Mesendoderm (in vitro differentiated cells): ENCODE measurements around the gene GNB1L.

Source experiments
- DNase-seq: peaks from one replicate; pipeline ENCODE4 v3.0.0; 2013
- H2AK5ac ChIP-seq: 2 replicates; pipeline ENCODE4 v1.6.1; 2013; ENCODE audit warnings: low read length, inconsistent platforms
- H2BK120ac ChIP-seq: 2 replicates; pipeline ENCODE4 v1.6.1; 2013; ENCODE audit warnings: low read depth, mild to moderate bottlenecking, low read length, moderate library complexity, mixed read lengths
- H2BK15ac ChIP-seq: replicated peaks from 2 replicates; pipeline ENCODE4 v1.6.1; 2013; ENCODE audit warnings: low read depth, mild to moderate bottlenecking, moderate library complexity
- H2BK5ac ChIP-seq: 2 replicates; pipeline ENCODE4 v1.6.1; 2013; ENCODE audit warnings: low read length, inconsistent platforms
- H3K18ac ChIP-seq: 2 replicates; pipeline ENCODE4 v1.6.1; 2013; ENCODE audit warnings: mild to moderate bottlenecking, low read length, mixed read lengths
- H3K23ac ChIP-seq: one replicate; pipeline ENCODE4 v1.6.1; 2013; ENCODE audit warnings: low read length
- H3K27ac ChIP-seq: 2 replicates; pipeline ENCODE4 v1.5.1; 2013; ENCODE audit warnings: low read depth, mild to moderate bottlenecking, inconsistent platforms, low read length, moderate library complexity
- H3K27me3 ChIP-seq: 2 replicates; pipeline ENCODE4 v1.6.1; 2013; ENCODE audit warnings: low read length, control low read depth, mild to moderate bottlenecking, inconsistent platforms; ENCODE audit not compliant: insufficient read depth, poor library complexity
- H3K36me3 ChIP-seq: 2 replicates; pipeline ENCODE4 v1.6.1; 2013; ENCODE audit warnings: low read length, inconsistent platforms; ENCODE audit not compliant: control insufficient read depth, insufficient read depth
- H3K4ac ChIP-seq: one replicate; pipeline ENCODE4 v1.6.1; 2013; ENCODE audit warnings: low read depth, mild to moderate bottlenecking, low read length, moderate library complexity
- H3K4me1 ChIP-seq: 2 replicates; pipeline ENCODE4 v1.6.1; 2013; ENCODE audit warnings: low read depth, low read length, inconsistent platforms; ENCODE audit not compliant: control insufficient read depth
- H3K4me2 ChIP-seq: 2 replicates; pipeline ENCODE4 v1.6.1; 2013; ENCODE audit warnings: low read length
- H3K4me3 ChIP-seq: 2 replicates; pipeline ENCODE4 v1.5.1; 2013; ENCODE audit warnings: mild to moderate bottlenecking, low read length
- H3K56ac ChIP-seq: one replicate; pipeline ENCODE4 v1.6.1; 2013; ENCODE audit warnings: low read length
- H3K79me1 ChIP-seq: 2 replicates; pipeline ENCODE4 v1.6.1; 2013; ENCODE audit warnings: low read length, inconsistent platforms
- H3K79me2 ChIP-seq: 2 replicates; pipeline ENCODE4 v1.6.1; 2013; ENCODE audit warnings: mild to moderate bottlenecking, low read length; ENCODE audit not compliant: control insufficient read depth, insufficient read depth
- H3K9ac ChIP-seq: 2 replicates; pipeline ENCODE4 v1.6.1; 2013; ENCODE audit warnings: low read length, inconsistent platforms
- H4K5ac ChIP-seq: one replicate; pipeline ENCODE4 v1.6.1; 2013; ENCODE audit warnings: low read length
- H4K8ac ChIP-seq: one replicate; pipeline ENCODE4 v1.6.1; 2013; ENCODE audit warnings: low read depth, mild to moderate bottlenecking, control low read depth, low read length, moderate library complexity
- WGBS: extraction: QIAGEN DNeasy Blood & Tissue Kit; methylation state at CpG from one replicate; pipeline ENCODE4 v1.1.7; 2013; ENCODE audit warnings: low lambda C conversion rate, missing lambda C conversion rate; ENCODE audit not compliant: insufficient coverage; ENCODE audit errors: extremely low coverage; 5-methylcytosine and 5-hydroxymethylcytosine counted together

Gene GNB1L

GRCh38 chr22:19862619-19863246 lies 8.1 kb upstream of the GNB1L start:
- no peak overlapping the region for H3K27ac ChIP-seq
- no peak overlapping the region for H4K5ac ChIP-seq
- no peaks in the 10 kb centered on the region for H3K27me3 ChIP-seq
- H3K4me2 ChIP-seq: no peak overlapping the region
- no peak overlapping the region for H2AK5ac ChIP-seq
- H3K4me1 ChIP-seq: no peaks in the 10 kb centered on the region
- no CpG with 5 or more reads among the region's 13 CpGs for WGBS
- H3K23ac ChIP-seq: no peak overlapping the region
- H3K4ac ChIP-seq: no peak overlapping the region
- no peak overlapping the region for H3K56ac ChIP-seq
- H3K4me3 ChIP-seq: no peak overlapping the region
- H3K79me1 ChIP-seq: no peaks in the 10 kb centered on the region
- no peaks in the 10 kb centered on the region for H3K36me3 ChIP-seq
- no peak overlapping the region for H3K9ac ChIP-seq
- H3K18ac ChIP-seq: no peak overlapping the region
- no peak overlapping the region for H4K8ac ChIP-seq
- H3K79me2 ChIP-seq: no peaks in the 10 kb centered on the region
- H2BK5ac ChIP-seq: no peak overlapping the region
- H2BK120ac ChIP-seq: no peak overlapping the region
- H2BK15ac ChIP-seq: no peak overlapping the region
- no peak for DNase-seq

- Histone ChIP-seq H3K18ac (no peak overlapping the region), H2BK120ac (no peak overlapping the region), H3K4me1 (peaks cover 2% of the 10 kb centered on the region), H3K79me1 (peaks cover 2% of the 10 kb centered on the region), H3K4me2 (no peak overlapping the region), H3K79me2 (peaks cover 2% of the 10 kb centered on the region), H2BK15ac (no peak overlapping the region), H3K56ac (no peak overlapping the region), H3K27me3 (no peaks in the 10 kb centered on the region), H2BK5ac (no peak overlapping the region), H3K9ac (no peak overlapping the region), H3K27ac (no peak overlapping the region), H4K8ac (no peak overlapping the region), H3K36me3 (no peaks in the 10 kb centered on the region), H4K5ac (no peak overlapping the region), H3K4me3 (no peak overlapping the region), H2AK5ac (no peak overlapping the region), H3K4ac (no peak overlapping the region), H3K23ac (no peak overlapping the region)
- WGBS: no CpG with 5 or more reads among the region's 8 CpGs
- no peak for DNase-seq
Measured at GRCh38 chr22:19859861-19860510, 5.3 kb upstream of the GNB1L start.

GRCh38 chr22:19857382-19857781 lies 2.7 kb upstream of the GNB1L start:
- H2AK5ac ChIP-seq: no peak overlapping the region
- no peak overlapping the region for H2BK120ac ChIP-seq
- H3K4me2 ChIP-seq: no peak overlapping the region
- no peak overlapping the region for H3K4me3 ChIP-seq
- no peak overlapping the region for H2BK5ac ChIP-seq
- H3K4ac ChIP-seq: no peak overlapping the region
- no peak overlapping the region for H2BK15ac ChIP-seq
- H4K5ac ChIP-seq: no peak overlapping the region
- H4K8ac ChIP-seq: no peak overlapping the region
- peaks cover 20% of the 10 kb centered on the region for H3K79me1 ChIP-seq
- no peaks in the 10 kb centered on the region for H3K27me3 ChIP-seq
- no peak overlapping the region for H3K18ac ChIP-seq
- no CpG with 5 or more reads among the region's 3 CpGs for WGBS
- peaks cover 9% of the 10 kb centered on the region for H3K4me1 ChIP-seq
- H3K56ac ChIP-seq: no peak overlapping the region
- H3K79me2 ChIP-seq: peaks cover 24% of the 10 kb centered on the region
- DNase-seq: no peak
- no peak overlapping the region for H3K27ac ChIP-seq
- no peak overlapping the region for H3K23ac ChIP-seq
- H3K9ac ChIP-seq: no peak overlapping the region
- no peaks in the 10 kb centered on the region for H3K36me3 ChIP-seq

- WGBS: no CpG with 5 or more reads among the region's 24 CpGs
- Histone ChIP-seq H3K4ac (no peak overlapping the region), H3K4me1 (peaks cover 9% of the 10 kb centered on the region), H3K27ac (no peak overlapping the region), H2BK120ac (no peak overlapping the region), H3K4me2 (peak overlapping the region; percentile 85), H2BK15ac (no peak overlapping the region), H3K36me3 (peaks cover 6% of the 10 kb centered on the region), H4K8ac (no peak overlapping the region), H3K18ac (peak overlapping the region; percentile 25), H3K56ac (peak overlapping the region; percentile 99), H3K9ac (peak overlapping the region; percentile 97), H3K4me3 (peak overlapping the region; percentile 36), H2AK5ac (peak overlapping the region; percentile 87), H4K5ac (no peak overlapping the region), H3K27me3 (no peaks in the 10 kb centered on the region), H2BK5ac (no peak overlapping the region), H3K79me1 (peaks cover 25% of the 10 kb centered on the region), H3K79me2 (peaks cover 33% of the 10 kb centered on the region), H3K23ac (peak overlapping the region; percentile 19)
- DNase-seq: peak; percentile 53
Measured at GRCh38 chr22:19855504-19856409, 1.1 kb upstream of the GNB1L start.

- Histone ChIP-seq H3K18ac (peak overlapping the region; percentile 29), H2BK120ac (no peak overlapping the region), H3K23ac (peak overlapping the region; percentile 30), H3K4me1 (peaks cover 14% of the 10 kb centered on the region), H2BK15ac (no peak overlapping the region), H2AK5ac (peak overlapping the region; percentile 62), H3K4me3 (peak overlapping the region; percentile 92), H4K8ac (no peak overlapping the region), H3K9ac (peak overlapping the region; percentile 98), H3K79me1 (peaks cover 25% of the 10 kb centered on the region), H3K4me2 (peak overlapping the region; percentile 89), H3K56ac (peak overlapping the region; percentile 97), H2BK5ac (peak overlapping the region; percentile 37), H3K27ac (peak overlapping the region; percentile 42), H3K79me2 (peaks cover 33% of the 10 kb centered on the region), H3K36me3 (peaks cover 6% of the 10 kb centered on the region), H3K4ac (peak overlapping the region; percentile 25), H3K27me3 (no peaks in the 10 kb centered on the region), H4K5ac (no peak overlapping the region)
- whole genome bisulfite sequencing: no CpG with 5 or more reads among the region's 49 CpGs
- peak; percentile 34 for DNase-seq
Measured at GRCh38 chr22:19853879-19854777, 546 bp downstream of the GNB1L start.
